NCI-H526 treated with DMSO at 0.1 percent for 48 hours (cell line): ENCODE data around the gene IL22RA1.

Experiments
- DNase-seq: peaks from one replicate; lab custom pipeline; 2025; lab: John Stamatoyannopoulos, UW

IL22RA1 gene

DNA sequence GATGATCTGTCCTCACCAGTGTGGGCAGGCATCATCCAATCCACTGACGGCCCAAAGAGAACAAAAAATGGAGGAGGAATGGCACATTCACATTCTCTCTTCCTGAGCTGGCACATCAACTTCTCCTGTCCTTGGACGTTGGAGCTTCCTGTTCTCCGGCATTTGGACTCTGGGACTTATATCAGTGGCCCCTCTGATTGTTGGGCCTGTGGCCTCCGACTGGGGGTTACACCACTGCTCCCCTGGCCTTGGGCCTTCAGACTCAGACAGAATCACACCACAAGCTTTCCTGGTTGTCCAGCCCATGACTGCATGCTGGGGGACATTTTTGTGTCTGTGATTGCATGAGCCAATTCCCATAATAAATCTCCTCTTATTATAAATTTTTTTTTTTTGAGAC lies 24.1 kb upstream of the IL22RA1 start:
- DNase-seq, result no peak

DNA sequence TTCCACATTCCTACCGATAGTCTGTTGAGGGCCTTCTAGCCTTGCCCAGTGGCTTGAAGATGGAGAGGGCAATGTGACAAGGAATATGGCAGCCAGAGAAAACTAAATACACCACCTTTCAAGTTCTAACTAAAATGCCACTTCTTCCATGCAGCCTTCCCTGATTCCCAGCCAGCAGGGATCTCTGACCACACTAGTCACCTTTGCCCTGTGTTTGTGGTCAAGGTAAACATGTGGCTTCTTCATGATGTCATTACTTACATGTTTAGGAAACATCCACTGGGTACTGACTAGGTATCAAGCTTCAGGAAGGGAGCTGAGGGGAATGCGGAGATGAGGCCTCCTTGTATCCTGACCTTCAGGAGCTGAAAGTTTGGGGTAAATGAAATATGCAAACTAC lies 22.6 kb upstream of the IL22RA1 start:
- no peak for DNase-seq

DNA sequence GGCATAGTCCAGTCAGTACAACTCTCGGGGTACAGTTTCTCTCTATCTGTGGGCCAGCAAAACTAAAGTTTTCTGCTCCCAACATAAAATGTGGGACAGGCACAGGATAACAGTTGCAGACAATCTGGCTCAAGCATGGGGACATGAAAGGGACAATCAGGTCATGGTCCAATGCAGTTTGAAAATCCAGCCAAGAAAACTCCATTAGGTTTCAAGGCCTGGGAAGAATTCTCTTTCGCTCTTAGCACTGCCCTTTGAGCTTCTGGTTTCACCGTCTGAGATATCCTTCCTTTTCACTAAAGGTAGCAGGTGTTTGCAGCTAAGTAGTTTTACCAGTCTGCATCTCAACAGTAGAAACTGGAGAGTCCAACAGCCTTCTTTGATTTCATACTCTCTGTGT lies 21.1 kb upstream of the IL22RA1 start:
- no peak for DNase-seq

DNA sequence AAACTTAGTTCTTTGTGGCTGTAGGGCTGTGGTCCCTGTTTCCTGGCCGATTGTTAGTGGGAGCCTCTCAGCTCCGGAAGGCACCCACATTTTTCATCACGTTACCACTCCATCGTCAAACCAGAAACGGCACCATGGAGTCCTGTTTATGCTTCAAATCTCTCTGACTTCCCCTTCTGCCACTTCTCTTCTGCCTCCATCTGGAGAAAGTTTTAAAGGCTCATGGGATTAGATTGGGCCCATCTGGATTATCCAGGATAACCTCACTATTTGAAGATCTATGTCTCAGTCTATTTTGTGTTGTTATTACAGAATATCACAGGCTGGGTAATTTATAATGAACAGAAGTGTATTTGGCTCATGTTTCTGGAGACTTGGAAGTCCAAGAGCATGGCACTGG lies 19.3 kb upstream of the IL22RA1 start:
- DNase-seq, result no peak

DNA sequence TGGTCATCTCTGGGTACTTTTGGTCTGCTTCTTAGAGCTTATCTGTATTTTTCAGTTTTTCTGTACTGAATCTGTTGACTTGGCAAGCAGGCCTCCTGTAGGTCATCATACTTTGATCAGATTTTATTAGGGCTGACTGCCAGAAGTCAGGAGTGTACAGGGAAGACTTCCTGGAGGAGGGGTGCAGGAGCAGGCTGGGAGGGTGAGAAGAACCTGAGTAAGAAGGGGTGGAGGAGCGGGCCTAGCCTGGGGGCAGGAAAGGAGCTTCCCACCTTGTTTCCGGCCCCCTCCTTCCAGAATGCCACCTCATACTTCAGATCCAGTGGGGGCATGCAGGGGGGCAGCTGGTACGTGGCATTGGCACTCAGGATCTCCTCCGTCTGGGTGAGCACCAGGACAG lies 18.3 kb upstream of the IL22RA1 start:
- no peak for DNase-seq

DNA sequence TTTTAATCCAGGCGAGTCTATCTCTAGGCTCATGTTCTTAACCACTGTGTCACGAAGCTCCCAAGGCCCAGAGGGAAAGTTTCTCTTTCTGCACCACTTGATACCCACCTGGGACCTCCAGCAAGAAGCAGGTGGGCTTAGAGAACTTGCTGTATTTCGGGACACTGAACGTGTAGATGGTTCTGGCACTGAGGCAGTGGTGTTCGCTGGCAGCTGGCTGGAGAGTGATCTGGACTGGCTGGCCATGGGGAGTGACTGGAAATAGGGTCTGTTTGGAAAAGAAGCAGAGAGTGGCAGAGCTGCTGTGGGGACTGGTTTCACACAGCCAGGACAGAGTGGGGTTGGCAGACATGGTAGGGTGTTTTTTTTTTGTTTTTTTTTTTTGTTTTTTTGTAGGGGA lies 16.4 kb upstream of the IL22RA1 start:
- no peak for DNase-seq

DNA sequence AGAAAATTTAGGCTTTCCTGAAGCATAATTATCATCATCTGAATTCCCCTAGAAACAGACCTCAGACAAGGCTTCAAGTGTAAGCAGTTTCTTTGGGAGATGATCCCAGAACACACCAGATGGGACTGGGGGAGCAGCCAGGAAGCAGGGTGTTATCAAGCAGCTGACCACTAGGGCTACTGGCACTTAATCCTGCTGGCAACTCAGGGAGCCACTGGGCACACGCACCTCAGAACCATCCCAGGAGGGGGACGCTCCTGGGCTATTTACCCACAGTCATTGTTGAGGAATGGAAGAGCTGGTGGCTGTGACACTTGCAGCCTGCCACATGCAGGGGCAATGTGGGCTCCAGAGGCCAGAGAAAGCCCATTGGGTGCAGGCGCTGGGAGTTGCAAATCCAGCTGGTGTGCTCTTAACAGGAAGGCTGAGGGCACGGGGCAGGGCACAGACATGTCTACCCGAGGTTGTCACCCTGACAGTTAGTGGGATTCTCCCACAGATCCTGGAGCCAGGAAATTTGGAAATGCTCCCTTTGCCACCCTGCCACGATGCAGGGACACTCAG lies 15.1 kb upstream of the IL22RA1 start:
- no peak for DNase-seq

DNA sequence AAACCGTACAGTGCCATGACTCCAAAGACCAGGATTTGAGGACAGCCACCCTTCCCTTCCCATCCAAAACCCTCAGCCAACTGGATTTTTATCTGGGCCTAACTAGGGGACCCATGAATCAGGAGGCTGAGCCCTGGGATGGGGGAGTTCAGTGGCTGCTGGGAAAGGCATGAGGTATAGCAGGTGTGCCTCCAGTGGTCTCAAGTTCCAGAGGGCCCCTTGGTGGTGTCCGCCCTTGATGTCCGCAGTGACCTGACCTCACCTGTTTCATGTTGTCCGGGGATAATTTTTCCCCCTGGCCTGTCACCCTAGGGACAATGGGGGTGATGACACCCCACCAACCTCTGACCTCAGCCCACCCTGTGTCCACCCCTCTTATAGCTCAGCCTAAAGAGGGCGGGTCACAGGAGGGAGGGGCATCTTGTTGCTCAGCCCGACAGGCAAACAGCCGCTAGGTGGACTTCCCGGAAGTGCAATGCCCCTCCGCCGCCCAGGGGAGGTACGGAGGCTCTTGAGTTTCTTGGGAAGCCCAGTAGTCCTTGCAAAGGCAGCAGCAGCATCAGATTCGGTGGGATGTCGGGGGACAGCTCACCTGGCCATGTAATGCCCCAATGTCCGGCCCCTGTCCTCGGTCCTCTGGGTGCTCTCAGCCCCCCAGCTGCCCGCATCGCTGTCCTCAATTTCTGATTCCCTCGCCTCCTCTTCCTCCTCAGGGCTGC lies 13.8 kb upstream of the IL22RA1 start:
- DNase-seq, result no peak

DNA sequence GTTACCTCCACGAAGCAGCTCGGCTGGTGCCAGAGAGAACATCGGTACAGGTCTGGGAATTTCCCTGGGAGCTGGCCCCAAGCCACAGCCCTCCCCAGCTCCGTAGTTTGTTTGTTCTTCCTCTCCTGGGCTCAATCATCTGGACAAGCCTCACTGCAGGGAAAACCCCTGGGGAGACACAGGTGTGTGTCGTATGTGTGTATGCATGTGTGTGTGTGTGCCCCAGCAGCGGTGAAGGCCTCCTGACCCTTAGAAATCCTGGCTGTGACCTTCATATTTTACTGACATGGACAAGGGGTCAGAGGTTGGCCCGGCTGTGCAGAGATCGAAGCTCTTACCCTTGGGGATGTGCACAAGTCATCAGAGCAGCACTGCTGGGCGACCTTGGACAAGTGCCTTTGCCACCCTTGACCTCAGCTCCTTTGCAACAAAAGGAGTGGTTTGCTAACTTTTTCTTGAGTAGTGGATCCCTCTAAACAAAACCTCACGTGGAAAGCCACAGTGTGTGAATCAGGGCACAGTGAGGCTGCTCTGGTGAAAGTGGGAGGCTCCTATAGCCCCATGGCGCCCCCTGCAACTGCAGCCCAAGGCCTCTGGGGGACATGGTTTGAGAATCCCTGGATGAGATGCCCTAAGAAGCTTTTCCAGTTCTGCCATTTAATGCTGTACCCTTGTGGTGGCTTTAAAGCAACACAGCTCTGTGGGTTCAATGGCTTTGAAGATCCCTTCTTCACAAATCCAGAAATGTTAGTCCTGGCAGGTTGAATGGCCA lies 12.3 kb upstream of the IL22RA1 start:
- no peak for DNase-seq

DNA sequence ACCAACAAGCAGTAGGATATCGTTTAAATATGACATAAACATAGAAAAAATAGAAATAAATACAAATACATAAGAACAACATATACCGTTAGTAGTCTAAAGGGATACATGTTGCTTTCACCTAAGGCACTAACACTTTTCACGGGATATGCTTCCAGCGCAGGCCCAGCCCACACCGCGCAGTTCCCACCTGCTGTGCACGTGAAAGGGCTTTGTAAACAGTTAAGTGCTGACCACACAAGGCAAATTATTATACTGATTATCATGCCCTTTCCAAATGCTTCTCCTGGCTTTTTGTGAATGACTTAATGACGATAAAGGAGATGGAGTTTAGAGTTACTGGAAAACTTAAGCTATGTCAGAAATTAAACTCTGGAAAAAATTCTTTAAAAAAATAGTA lies 11.3 kb upstream of the IL22RA1 start:
- peak; percentile 12 for DNase-seq

DNA sequence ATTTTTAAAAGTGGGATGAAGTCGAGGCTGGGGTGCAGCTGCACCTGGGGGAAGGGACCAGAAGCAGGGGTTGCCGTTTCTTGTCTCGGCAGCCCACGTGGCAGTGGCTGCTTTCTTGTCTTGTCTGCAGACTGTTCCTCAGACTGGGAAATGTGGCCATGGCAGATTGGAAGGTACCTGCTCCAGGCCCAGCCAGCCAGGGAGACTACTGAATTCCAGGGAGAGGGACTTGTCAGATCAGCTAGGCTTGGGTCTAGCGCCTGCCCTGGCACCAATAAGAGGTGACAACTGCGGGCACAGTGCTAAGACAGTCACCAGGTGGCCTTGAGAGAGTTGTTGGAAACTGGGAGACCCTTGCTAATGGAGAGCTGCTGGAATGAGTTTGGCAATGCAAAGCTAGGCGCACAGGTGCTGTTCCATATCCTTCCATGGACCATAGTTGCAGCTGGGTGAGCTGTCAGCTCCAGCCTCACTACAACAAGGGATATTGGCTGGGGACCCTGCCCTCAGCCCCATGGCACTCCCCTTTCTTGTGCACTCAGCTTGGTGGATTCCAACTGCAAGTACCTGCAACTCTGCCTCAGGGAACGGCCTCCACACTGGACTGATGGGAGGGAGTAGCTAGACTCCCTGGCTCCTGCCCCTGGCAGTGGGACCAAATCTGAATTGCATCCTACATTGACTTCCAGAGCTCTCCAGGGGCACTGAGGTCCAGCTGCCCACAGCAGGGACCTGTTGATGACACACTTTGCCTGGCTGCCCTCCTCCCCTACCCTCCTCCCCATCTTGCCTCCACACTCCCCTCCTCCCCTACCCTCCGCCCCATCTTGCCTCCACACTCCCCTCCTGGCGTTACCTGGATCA lies 9.9 kb upstream of the IL22RA1 start:
- no peak for DNase-seq

DNA sequence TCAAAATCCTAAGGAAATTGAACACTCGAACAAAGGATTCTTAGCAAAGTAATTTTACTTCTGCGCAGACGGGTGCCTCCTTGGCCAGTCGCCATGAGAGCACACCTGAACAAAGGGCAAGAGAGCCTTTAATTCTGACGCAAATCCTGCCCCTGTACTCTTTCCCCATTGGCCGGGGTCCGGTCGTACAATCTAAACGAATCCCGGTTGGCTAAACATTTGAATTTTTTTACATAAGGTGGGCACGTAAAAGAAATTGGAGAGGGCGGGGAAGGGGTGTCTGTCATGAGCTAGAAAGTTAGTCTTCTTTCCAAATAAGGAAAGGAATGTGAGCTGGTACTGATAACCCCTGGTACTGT lies 8.2 kb upstream of the IL22RA1 start:
- peak; percentile 90 for DNase-seq

DNA sequence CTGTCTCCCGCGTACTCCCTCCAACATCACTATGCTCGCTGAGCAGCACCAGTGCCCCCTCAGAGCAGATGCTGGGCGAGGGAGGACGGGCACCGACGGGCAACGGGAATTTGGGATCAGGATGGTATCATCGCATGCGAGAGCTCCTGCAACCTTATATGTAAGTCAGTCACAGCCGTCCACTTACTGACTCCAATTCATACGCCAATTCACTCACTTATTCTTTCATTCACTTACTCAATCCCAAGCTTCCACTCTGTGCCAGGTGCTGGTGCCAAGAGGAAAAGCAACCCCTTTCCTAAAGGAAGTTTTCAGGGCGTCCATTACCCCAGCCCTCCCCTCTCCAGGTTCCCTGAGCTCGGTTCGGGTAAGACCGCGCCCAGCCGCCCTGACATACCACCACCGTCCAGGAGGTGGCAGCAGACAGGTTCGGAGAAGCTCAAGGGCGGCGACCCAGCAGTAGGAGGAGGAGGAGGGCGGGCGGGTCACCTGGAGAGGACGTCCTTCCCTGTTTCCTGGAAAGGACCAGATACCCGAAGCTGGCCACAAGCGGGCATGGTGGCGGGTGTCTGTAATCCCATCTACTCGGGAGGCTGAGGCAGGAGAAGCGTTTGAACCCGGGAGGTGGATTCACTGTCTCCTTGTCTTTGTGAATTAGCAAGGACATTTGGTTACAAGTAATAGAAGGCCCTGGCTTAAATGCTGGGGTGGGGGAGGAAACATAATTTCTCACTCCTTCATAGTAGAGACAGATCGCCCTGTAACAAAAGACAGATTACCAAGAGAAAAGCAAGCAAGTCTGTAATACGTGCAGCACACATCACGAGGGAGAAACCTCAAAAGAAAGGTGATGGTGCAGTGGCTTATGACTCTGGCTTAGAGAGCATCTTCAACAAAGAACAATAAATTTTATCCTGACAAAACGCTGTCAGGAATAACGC lies 7.6 kb upstream of the IL22RA1 start:
- DNase-seq, result peak; percentile 76

DNA sequence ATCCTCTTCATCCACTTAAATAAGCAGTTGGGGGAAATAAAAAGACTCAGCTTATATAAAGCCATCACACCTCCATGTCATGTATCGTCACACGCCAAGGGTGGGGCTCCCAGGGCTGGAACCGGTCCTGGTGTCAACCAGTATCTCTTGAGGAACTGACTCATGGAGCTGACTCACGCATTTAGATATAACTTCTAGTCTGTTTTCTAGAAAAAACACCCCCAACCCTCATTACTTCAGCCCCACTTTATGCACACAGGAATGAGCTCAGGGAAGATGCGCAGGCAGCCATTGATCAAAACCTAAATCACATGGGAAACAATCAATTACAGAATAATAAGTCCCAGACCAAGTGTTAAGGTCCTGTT lies 6.9 kb upstream of the IL22RA1 start:
- DNase-seq, result no peak

DNA sequence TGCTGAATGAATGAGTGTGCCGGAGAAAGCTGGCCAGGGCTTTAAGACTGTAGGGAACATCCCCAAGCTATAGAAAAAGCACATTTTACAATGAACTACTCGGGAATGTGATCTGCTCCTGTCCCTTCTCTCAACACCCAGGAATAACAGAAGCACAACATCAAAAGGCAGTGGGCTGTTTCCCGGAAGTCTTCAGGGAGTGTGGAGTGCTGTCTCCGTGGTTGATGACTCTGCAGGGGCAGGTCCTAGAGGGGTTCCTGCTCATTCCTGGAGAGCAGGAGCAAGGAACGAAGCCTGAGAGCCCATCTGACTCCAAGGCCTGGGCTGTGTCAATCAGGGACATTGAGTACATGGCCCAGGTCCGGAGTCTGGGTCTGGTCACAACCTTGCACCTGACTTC lies 4.9 kb upstream of the IL22RA1 start:
- no peak for DNase-seq

DNA sequence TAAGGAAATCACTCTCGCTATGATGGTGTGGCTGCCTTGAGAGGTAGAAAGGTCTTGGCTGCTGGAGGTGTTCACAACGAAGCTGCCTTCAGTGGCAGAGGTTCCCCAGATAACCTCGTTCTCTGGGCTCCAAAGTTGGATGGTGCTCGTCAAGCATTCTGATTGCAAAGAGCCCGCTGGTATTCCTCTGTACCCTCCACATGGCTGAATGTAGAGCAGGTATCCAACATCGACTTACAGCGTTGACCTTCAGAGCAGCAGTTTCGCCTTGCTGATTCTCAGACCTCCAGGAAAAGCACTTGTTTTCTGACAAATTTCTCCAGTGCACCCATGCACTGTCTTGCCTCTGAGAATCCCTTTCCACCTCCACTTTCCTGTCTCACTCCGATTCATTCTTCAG lies 4.3 kb upstream of the IL22RA1 start:
- no peak for DNase-seq

DNA sequence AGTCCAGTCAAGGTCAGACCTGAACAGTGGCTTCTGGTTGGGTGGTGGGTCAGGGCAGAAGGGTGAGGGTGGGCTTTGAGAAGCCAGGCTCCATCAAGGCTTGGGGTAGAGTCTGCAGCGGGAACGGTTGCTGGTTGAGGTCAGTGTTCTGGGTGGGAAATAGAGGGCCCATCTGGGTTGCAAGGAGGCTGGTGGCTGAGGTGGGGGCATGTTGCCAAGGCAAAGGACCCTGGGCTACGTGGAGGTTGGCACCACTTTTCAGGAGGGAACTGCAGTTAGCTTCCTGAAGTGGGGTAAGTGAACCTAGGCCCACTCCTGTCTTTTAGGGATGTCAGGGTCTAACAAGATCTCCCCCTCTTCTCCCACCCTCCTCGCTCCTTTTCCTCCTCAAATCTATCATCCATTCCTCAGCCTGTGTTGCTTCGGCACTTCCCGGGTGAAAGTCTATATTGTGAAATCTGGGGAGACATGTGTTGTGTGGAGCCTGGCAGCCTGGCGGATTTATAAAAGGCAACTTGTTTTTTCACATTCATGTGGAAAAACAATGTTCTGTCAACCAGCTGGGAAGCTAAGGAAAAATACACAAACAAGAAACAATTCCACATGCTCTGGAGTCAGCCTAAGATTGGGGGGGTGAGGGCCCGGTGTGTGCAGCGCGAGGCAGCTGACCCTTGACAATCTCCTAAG lies 1.5 kb downstream of the IL22RA1 start:
- DNase-seq, result no peak

DNA sequence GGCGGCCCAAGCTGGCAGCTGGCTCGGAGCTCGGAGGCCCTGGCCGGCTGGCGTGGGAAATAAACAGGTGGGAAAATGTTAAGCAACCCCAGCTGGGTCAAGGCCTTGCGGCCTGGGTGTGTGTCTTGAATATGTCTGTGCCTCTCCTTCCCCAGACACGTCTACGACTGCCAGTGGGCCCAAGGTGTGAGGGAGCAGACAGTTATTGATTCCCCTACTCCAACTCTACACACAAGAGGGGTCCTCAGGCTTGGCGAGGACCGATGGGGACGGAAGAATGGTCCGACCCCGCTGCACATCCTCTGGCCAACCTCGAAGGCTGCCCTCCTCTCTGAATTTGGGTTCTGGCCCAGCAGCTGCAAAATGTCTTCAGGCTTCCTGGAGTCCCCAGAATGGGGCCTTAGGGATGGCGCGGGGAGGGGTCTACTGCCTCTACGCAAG lies 2.2 kb downstream of the IL22RA1 start:
- DNase-seq, result no peak

DNA sequence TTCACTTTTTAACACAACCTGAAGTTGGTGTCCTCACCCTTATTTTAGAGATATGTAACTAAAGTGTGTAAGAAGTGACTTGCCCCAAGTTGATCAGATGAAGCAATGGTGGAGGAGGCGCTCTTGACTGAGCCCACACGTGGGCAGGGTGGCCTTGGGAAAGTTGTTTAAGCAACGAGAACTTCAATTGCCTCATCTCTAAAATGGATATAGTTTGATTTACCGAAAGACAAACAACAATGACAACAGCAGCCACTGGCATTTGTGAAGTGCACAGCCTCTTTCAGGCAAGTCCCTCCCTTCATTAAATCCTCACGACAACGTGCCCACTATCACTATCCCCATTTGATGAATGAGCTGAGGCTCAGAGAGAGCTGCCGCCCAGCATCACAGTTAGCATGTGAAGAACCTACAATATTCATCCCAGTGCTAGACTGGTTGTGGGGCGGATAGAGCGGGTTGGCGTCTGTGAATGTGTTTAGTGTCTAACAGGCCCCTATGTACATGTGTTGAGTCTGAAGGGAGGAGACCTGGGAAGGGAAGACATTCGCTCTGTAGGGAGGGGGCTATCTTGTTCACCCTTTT lies 3.0 kb downstream of the IL22RA1 start:
- DNase-seq, result no peak

DNA sequence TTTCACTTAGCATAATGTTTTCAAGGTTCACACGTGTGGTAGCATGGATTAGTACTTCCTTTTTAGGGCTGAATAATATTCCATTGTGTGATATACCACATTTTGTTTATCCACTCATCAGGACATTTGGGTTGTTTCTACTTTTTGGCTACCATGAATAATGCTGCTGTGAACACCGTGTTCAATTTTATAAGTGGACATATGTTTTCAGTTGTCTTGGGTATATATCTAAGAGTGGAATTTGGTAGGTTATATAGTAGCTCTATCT lies 3.8 kb downstream of the IL22RA1 start:
- DNase-seq, result no peak
